A673 (cell line): ENCODE data around the gene MAPK8.
"Not testable (repeated sequence)": the region's sequence is repeated elsewhere in the genome, so short reads cannot be mapped to it uniquely, and the experiment has no call there.

Experiments
- EZH2 ChIP-seq: fragments of 200-600 bp; sonication (generic); IDR thresholded peaks from 2 replicates; pipeline ENCODE4 v1.6.1; 2017; ENCODE audit warnings: borderline replicate concordance, low read depth, mild to moderate bottlenecking, mixed read lengths, antibody characterized with exemption, low read length; ENCODE audit not compliant: poor library complexity, severe bottlenecking
- TF ChIP-seq, protein P1 (sequence below): fragments of 300-800, 200-600 bp; sonication (generic); conservative IDR thresholded peaks from 2 replicates; pipeline ENCODE4 v1.5.1; 2017; ENCODE audit warnings: low read depth, mild to moderate bottlenecking, antibody characterized with exemption, low read length, moderate library complexity, mixed read lengths

DNA sequence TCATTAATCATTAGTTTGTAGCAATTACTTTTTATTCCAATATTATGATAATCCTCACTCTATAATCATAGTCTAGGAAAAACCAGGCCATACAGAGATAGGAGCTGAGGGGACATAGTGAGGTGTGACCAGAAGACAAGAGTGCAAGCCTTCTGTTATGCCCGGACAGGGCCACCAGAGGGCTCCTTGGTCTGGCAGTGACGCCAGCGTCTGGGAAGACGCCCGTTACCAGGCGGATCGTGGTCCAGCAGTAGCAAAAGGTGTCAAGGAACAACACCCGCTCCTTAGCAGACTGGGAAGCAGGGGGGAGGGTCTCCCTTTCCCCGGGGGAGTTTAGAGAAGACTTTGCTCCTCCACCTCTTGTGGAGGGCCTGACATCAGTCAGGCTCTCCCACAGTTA, 39.8 kb downstream of the MAPK8 start:
- TF ChIP-seq, protein P1, sequence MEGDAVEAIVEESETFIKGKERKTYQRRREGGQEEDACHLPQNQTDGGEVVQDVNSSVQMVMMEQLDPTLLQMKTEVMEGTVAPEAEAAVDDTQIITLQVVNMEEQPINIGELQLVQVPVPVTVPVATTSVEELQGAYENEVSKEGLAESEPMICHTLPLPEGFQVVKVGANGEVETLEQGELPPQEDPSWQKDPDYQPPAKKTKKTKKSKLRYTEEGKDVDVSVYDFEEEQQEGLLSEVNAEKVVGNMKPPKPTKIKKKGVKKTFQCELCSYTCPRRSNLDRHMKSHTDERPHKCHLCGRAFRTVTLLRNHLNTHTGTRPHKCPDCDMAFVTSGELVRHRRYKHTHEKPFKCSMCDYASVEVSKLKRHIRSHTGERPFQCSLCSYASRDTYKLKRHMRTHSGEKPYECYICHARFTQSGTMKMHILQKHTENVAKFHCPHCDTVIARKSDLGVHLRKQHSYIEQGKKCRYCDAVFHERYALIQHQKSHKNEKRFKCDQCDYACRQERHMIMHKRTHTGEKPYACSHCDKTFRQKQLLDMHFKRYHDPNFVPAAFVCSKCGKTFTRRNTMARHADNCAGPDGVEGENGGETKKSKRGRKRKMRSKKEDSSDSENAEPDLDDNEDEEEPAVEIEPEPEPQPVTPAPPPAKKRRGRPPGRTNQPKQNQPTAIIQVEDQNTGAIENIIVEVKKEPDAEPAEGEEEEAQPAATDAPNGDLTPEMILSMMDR, result peak; percentile 25; the same call in 1 of the 2 replicates
- not testable (repeated sequence) for TF ChIP-seq EZH2
